HEK293 (cell line): ENCODE results near the gene ACSL5.
"Not testable (repeated sequence)": the region's sequence is repeated elsewhere in the genome, so short reads cannot be mapped to it uniquely, and the experiment has no call there.

Experiments
- CTCF ChIA-PET: fragments of 350-600 bp; formaldehyde crosslinking; extraction: SDS; loops from one replicate; lab custom pipeline; 2021; ENCODE audit warnings: antibody characterized with exemption; lab: Yijun Ruan, JAX
- POLR2A ChIA-PET: fragments of 300-600 bp; formaldehyde crosslinking; extraction: SDS; loops from one replicate; lab custom pipeline; 2020; ENCODE audit warnings: antibody characterized with exemption, inconsistent platforms; lab: Yijun Ruan, JAX
- H3K27ac ChIP-seq: fragments of 200-500 bp; sonication (Bioruptor generic); 2 replicates; pipeline ENCODE4 v1.5.1; 2014; ENCODE audit warnings: low read depth, low read length, control low read depth, inconsistent platforms; ENCODE audit errors: extremely low read depth
- H3K36me3 ChIP-seq, 2 experiments: fragments of 200-500 bp in 1 of 2; sonication (Bioruptor generic) in 1 of 2; 1 replicate in 1 of 2; 2 replicates in 1 of 2; pipeline ENCODE4 v1.5.1; 2014 to 2017; ENCODE audit warnings: inconsistent platforms in 2 of 2, low read length in 2 of 2; ENCODE audit not compliant: control insufficient read depth in 2 of 2, insufficient read depth in 1 of 2
- H3K4me1 ChIP-seq: fragments of 200-500 bp; sonication (Bioruptor generic); 2 replicates; pipeline ENCODE4 v1.5.1; 2014; ENCODE audit warnings: mild to moderate bottlenecking, low read length, inconsistent platforms; ENCODE audit not compliant: control insufficient read depth, insufficient read depth
- H3K4me3 ChIP-seq: 2 replicates; pipeline ENCODE4 v1.5.1; 2011; ENCODE audit warnings: low read depth, mild to moderate bottlenecking, control low read depth, low read length, moderate library complexity
- H3K9me3 ChIP-seq: fragments of 200-500 bp; sonication (Bioruptor generic); 2 replicates; pipeline ENCODE4 v1.5.1; 2014; ENCODE audit warnings: low read depth, low read length, inconsistent platforms; ENCODE audit not compliant: control insufficient read depth, insufficient read depth
- FEZF1 ChIP-seq: fragments of 450-650 bp; formaldehyde crosslinking; IDR thresholded peaks from 2 replicates; pipeline ENCODE4 v1.5.1; 2016; ENCODE audit warnings: missing biosample characterization, missing genetic modification characterization
- GLIS1 ChIP-seq: fragments of 450-650 bp; formaldehyde crosslinking; IDR thresholded peaks from 2 replicates; pipeline ENCODE4 v1.5.1; 2016; ENCODE audit warnings: missing biosample characterization, missing genetic modification characterization
- KLF10 ChIP-seq: fragments of 450-650 bp; IDR thresholded peaks from 2 replicates; pipeline ENCODE4 v1.5.1; 2018; ENCODE audit warnings: missing biosample characterization, mild to moderate bottlenecking, missing genetic modification characterization
- KLF8 ChIP-seq: fragments of 450-650 bp; formaldehyde crosslinking; IDR thresholded peaks from 2 replicates; pipeline ENCODE4 v1.5.1; 2016; ENCODE audit warnings: missing biosample characterization, missing genetic modification characterization
- MEIS1 ChIP-seq: sonication (generic); formaldehyde crosslinking; IDR thresholded peaks from 2 replicates; pipeline ENCODE4 v1.8.1; 2022; ENCODE audit warnings: missing genetic modification reagents, mild to moderate bottlenecking, borderline replicate concordance
- SCRT2 ChIP-seq: fragments of 450-650 bp; formaldehyde crosslinking; IDR thresholded peaks from 2 replicates; pipeline ENCODE4 v1.5.1; 2016; ENCODE audit warnings: missing biosample characterization, missing genetic modification characterization
- YY1 ChIP-seq: fragments of 450-650 bp; formaldehyde crosslinking; IDR thresholded peaks from 2 replicates; pipeline ENCODE4 v1.5.1; 2018; ENCODE audit warnings: missing biosample characterization, missing genetic modification characterization
- ZBTB10 ChIP-seq: fragments of 450-650 bp; formaldehyde crosslinking; IDR thresholded peaks from 2 replicates; pipeline ENCODE4 v1.5.1; 2016; ENCODE audit warnings: missing biosample characterization, missing genetic modification characterization
- ZNF10 ChIP-seq: fragments of 450-650 bp; formaldehyde crosslinking; IDR thresholded peaks from 2 replicates; pipeline ENCODE4 v1.5.1; 2017; ENCODE audit warnings: missing biosample characterization, missing genetic modification characterization
- ZNF121 ChIP-seq: fragments of 450-650 bp; formaldehyde crosslinking; IDR thresholded peaks from 2 replicates; pipeline ENCODE4 v1.5.1; 2016; ENCODE audit warnings: missing biosample characterization, missing genetic modification characterization
- ZNF223 ChIP-seq: fragments of 450-650 bp; formaldehyde crosslinking; IDR thresholded peaks from 2 replicates; pipeline ENCODE4 v1.5.1; 2016; ENCODE audit warnings: missing biosample characterization, missing genetic modification characterization
- ZNF239 ChIP-seq: fragments of 450-650 bp; formaldehyde crosslinking; IDR thresholded peaks from 2 replicates; pipeline ENCODE4 v1.5.1; 2016; ENCODE audit warnings: missing biosample characterization, missing genetic modification characterization
- ZNF423 ChIP-seq: fragments of 450-650 bp; formaldehyde crosslinking; IDR thresholded peaks from 2 replicates; pipeline ENCODE4 v1.5.1; 2016; ENCODE audit warnings: missing biosample characterization, missing genetic modification characterization
- ZNF544 ChIP-seq: fragments of 450-650 bp; formaldehyde crosslinking; IDR thresholded peaks from 2 replicates; pipeline ENCODE4 v1.5.0; 2017; ENCODE audit warnings: missing biosample characterization, missing genetic modification characterization
- ZNF548 ChIP-seq: fragments of 450-650 bp; formaldehyde crosslinking; IDR thresholded peaks from 2 replicates; pipeline ENCODE4 v1.5.1; 2016; ENCODE audit warnings: missing biosample characterization, missing genetic modification characterization
- ZNF585B ChIP-seq: fragments of 450-650 bp; formaldehyde crosslinking; IDR thresholded peaks from 2 replicates; pipeline ENCODE4 v1.5.1; 2016; ENCODE audit warnings: missing biosample characterization, missing genetic modification characterization
- ZNF664 ChIP-seq: fragments of 450-650 bp; formaldehyde crosslinking; IDR thresholded peaks from 2 replicates; pipeline ENCODE4 v1.5.1; 2016; ENCODE audit warnings: missing biosample characterization, missing genetic modification characterization
- ZNF777 ChIP-seq: fragments of 450-650 bp; formaldehyde crosslinking; IDR thresholded peaks from 2 replicates; pipeline ENCODE4 v1.5.1; 2017; ENCODE audit warnings: missing biosample characterization, missing genetic modification characterization, borderline replicate concordance
- ZNF792 ChIP-seq: fragments of 450-650 bp; formaldehyde crosslinking; IDR thresholded peaks from 2 replicates; pipeline ENCODE4 v1.5.1; 2016; ENCODE audit warnings: missing biosample characterization, missing genetic modification characterization
- ZSCAN18 ChIP-seq: fragments of 450-650 bp; formaldehyde crosslinking; IDR thresholded peaks from 2 replicates; pipeline ENCODE4 v1.5.1; 2016; ENCODE audit warnings: missing biosample characterization, missing genetic modification characterization

Gene ACSL5

GRCh38 chr10:112375721-112376395 lies 1.9 kb downstream of the ACSL5 start (continued):
- no peak for TF ChIP-seq ZNF239 (tag by site-specific recombination)
- TF ChIP-seq ZNF10 (tag by site-specific recombination): no peak
- TF ChIP-seq ZNF585B (tag by site-specific recombination): no peak
- TF ChIP-seq ZNF792 (tag by site-specific recombination): no peak
- TF ChIP-seq ZNF423 (tag by site-specific recombination): no peak
- no peak for TF ChIP-seq ZSCAN18

GRCh38 chr10:112376396-112376790 lies 2.5 kb downstream of the ACSL5 start:
- CTCF ChIA-PET: interaction anchor here (0.8 kb wide), 1 partner anchor 239 kb away, joined by 3 read pairs; no protein-coding TSS in a partner anchor
- Histone ChIP-seq H3K4me1 (no peaks in the 10 kb centered on the region), H3K4me3 (no peak overlapping the region)
- no peak for TF ChIP-seq FEZF1 (tag by site-specific recombination)
- TF ChIP-seq KLF10 (tag by site-specific recombination): no peak
- no peak for TF ChIP-seq ZNF548 (tag by site-specific recombination)
- no peak for TF ChIP-seq ZNF121 (tag by site-specific recombination)
- no peak for TF ChIP-seq ZNF223 (tag by site-specific recombination)
- TF ChIP-seq ZNF664 (tag by site-specific recombination): no peak
- no peak for TF ChIP-seq ZNF777 (tag by site-specific recombination)
- TF ChIP-seq ZBTB10: no peak
- TF ChIP-seq SCRT2 (tag by site-specific recombination): no peak
- TF ChIP-seq MEIS1: no peak
- TF ChIP-seq YY1 (tag by site-specific recombination): no peak
- TF ChIP-seq GLIS1 (tag by site-specific recombination): no peak
- TF ChIP-seq ZNF544 (tag by site-specific recombination): no peak
- TF ChIP-seq KLF8 (tag by site-specific recombination): no peak
- TF ChIP-seq, all 188 proteins: peak for 0
- no peaks in the 10 kb centered on the region for H3K9me3 ChIP-seq
- POLR2A ChIA-PET: no interaction called here
- H3K36me3 ChIP-seq: no peaks in the 10 kb centered on the region
- no peak overlapping the region for H3K27ac ChIP-seq

DNA sequence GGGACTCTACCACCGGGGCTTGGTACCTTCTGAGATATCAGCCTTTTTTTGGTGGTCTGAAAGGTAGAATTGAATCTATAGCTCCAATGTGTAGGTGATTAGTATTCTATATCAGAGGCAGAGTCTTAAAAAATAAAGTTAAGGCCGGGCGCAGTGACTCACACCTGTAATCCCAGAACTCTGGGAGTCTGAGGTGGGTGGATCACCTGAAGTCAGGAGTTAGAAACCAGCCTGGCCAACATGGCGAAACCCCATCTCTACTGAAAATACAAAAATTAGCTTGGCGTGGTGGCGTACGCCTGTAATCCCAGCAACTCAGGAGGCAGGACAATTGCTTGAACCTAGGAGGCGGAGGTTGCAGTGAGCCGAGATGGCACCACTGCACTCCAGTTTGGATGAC lies 3.2 kb downstream of the ACSL5 start:
- H3K4me1 ChIP-seq, H3K9me3 ChIP-seq, POLR2A ChIA-PET, CTCF ChIA-PET, H3K4me3 ChIP-seq, H3K27ac ChIP-seq, H3K36me3 ChIP-seq: not testable (repeated sequence)
